Ascending aorta (tissue), 2 donors: ENCODE data around the gene STAG1. TPM values are rescaled to one million over a fixed set of nuclear protein-coding genes. Genes with fewer than 3 reads are reported as not detected.

Experiments used
- DNase-seq, 2 donors: peaks; one replicate each; pipeline ENCODE4 v3.0.0-alpha.2; 2019; ENCODE audit warnings: low spot score in 2 of 2
- H3K27ac ChIP-seq, 2 donors: fragments of 200-600 bp; sonication (generic); one replicate each; pipeline ENCODE4 v1.5.1; 2016 to 2017; ENCODE audit warnings: mild to moderate bottlenecking in 1 of 2
- H3K27me3 ChIP-seq: fragments of 200-600 bp; sonication (generic); one replicate; pipeline ENCODE4 v1.5.1; 2017
- H3K36me3 ChIP-seq, 2 donors: fragments of 200-600 bp; sonication (generic); one replicate each; pipeline ENCODE4 v1.5.1; 2016
- H3K4me1 ChIP-seq, 2 donors: fragments of 200-600 bp; sonication (generic); one replicate each; pipeline ENCODE4 v1.5.1; 2016 to 2017; ENCODE audit warnings: mild to moderate bottlenecking in 1 of 2
- H3K4me3 ChIP-seq, 2 donors: fragments of 200-600 bp; sonication (generic); one replicate each; pipeline ENCODE4 v1.5.1; 2016 to 2017; ENCODE audit warnings: mild to moderate bottlenecking in 1 of 2
- H3K9me3 ChIP-seq, 2 donors: fragments of 200-600 bp; sonication (generic); one replicate each; pipeline ENCODE4 v1.5.1; 2016
- CTCF ChIP-seq, 3 experiments: fragments of 200-600 bp in 2 of 3; fragments of 450-650 bp in 1 of 3; sonication (generic) in 2 of 3; IDR thresholded peaks; one replicate each; pipeline ENCODE4 v1.5.1; 2016 to 2019; ENCODE audit warnings: antibody characterized with exemption in 3 of 3, mild to moderate bottlenecking in 1 of 3, moderate library complexity in 1 of 3
- intact Hi-C: fragments of 100-400 bp; cut with DNase I; formaldehyde crosslinking; loops from one replicate; pipeline ENCODE4 v1.15.1; 2023
- total RNA-seq: library from RNA; depleted of rRNA; stranded (reverse); fragments of >200 nt; gene quantifications from one replicate; pipeline ENCODE4 v1.1.0, GENCODE V29; 2016

STAG1 gene
- total RNA-seq, 1 donor from 2014 or later: 27.2 TPM

DNA sequence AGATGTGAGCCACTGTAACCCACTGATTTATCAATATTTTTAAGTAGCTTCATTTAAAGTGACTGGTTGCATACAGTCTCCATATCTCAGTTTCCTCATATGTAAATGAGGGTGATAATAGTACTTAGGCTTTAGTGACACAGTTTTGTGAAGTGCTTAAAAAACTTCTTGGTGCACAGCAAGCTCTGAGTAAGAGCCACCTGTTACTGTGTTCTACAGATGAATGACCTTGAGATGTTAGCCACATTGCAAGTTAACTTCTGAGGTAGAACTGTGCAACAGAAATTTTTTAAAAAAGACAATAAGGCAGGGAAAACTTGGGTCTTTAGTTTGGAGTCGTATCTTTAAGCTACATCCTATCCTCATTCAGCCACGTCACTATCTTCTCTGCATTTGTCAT lies 458.9 kb downstream of the STAG1 start:
- Histone ChIP-seq H3K4me1 (no peaks in the 10 kb centered on the region), H3K4me3 (no peak overlapping the region), H3K36me3 (peaks cover 7 to 38% of the 10 kb centered on the region in 2 donors), H3K9me3 (no peaks in the 10 kb centered on the region), H3K27me3 (no peaks in the 10 kb centered on the region), H3K27ac (no peak overlapping the region)
- no peak for TF ChIP-seq CTCF (IDR thresholded peaks at IDR 0.05)
- intact Hi-C loops: no loop called here
- no peak for DNase-seq

- H3K36me3 ChIP-seq: peaks cover 1 to 34% of the 10 kb centered on the region in 2 donors
- H3K4me1 ChIP-seq: no peaks in the 10 kb centered on the region
- no peaks in the 10 kb centered on the region for H3K9me3 ChIP-seq
- H3K27ac ChIP-seq: no peak overlapping the region
- DNase-seq: no peak
- no peak for TF ChIP-seq CTCF (IDR thresholded peaks at IDR 0.05)
- no peaks in the 10 kb centered on the region for H3K27me3 ChIP-seq
- H3K4me3 ChIP-seq: no peak overlapping the region
- intact Hi-C loops: no loop called here
Measured at GRCh38 chr3:136292500-136292899, 459.7 kb downstream of the STAG1 start.

- intact Hi-C loops: no loop called here
- peaks cover 0 to 37% of the 10 kb centered on the region in 2 donors for H3K36me3 ChIP-seq
- no peaks in the 10 kb centered on the region for H3K27me3 ChIP-seq
- H3K4me1 ChIP-seq: no peaks in the 10 kb centered on the region
- H3K4me3 ChIP-seq: no peak overlapping the region
- no peak for DNase-seq
- TF ChIP-seq CTCF (IDR thresholded peaks at IDR 0.05): no peak
- no peaks in the 10 kb centered on the region for H3K9me3 ChIP-seq
- H3K27ac ChIP-seq: no peak overlapping the region
Measured at GRCh38 chr3:136291302-136291701, 460.9 kb downstream of the STAG1 start.

Other genes with a start within 250 kb of the STAG1 start
- 10.0 TPM for gene SLC35G2, start 66.7 kb upstream of the STAG1 start, total RNA-seq
- gene NCK1, start 109.8 kb upstream of the STAG1 start, total RNA-seq: 45.6 TPM
- gene IL20RB, start 205.6 kb upstream of the STAG1 start, total RNA-seq: not detected